ENCODE data around the gene PPP1R1B. TPM values are rescaled to one million over a fixed set of nuclear protein-coding genes. Genes with fewer than 3 reads are reported as not detected.

PPP1R1B gene
- total and polyA plus RNA-seq, 2 experiments from 2014 or later, result 3.4 to 5.4 TPM

DNA sequence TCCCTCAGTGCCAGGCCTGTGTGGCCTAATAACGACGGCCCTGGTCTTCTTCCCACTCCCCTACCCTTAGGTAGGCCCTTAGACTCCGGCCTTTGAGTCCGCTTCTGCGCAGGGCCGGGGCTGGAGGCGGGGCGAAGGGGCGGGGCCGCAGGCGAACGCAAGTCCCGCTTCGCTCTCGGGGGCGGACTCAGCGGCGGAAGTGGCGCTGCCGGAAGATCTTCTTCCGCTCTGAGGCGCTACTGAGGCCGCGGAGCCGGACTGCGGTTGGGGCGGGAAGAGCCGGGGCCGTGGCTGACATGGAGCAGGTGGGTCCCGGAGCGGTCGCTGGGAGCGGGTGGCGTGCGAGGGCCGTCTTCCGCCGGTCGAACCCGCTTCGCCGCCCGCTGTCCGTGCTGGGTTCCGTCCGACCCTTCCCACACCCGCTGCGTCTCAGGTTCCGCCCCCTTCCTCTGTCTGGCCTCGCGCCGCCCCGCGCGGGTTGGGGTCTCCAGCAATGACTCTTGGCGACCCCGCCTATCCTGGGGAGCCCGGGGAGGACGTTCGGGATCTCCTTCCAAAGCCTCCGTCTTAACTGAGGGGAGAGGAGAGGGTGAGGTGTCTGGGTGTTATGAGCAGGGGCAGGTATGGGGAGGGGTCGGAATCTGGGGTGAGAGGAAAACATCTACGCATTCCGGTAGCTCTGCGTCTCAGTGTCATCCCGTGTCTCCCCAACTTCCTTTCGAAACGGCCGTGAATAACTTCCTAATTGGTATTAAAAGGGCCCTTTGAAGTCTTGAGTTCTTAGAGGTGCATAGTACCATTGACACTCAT lies 10.4 kb downstream of the PPP1R1B start, which contains the start of gene STARD3:
Gene STARD3, plus strand, starts transcription at position 218 of the 810 bp plus-strand sequence. CDS start 16,388 bp downstream, outside the sequence.
- peak within 1 kb of the TSS; percentile 96 for H3K4me2 ChIP-seq
- H3K9me3 Mint-ChIP-seq, result no peaks in the 10 kb centered on the region
- peaks cover 74% of the 10 kb centered on the region for H3K4me1 Mint-ChIP-seq
- TF ChIP-seq STAT1 (IDR thresholded peaks at IDR 0.05; ENCODE audit: unreplicated experiment) (no peak), CREB1 (CRISPR knock-in tag; IDR thresholded peaks at IDR 0.05; ENCODE audit: low read depth) (peak; percentile 49; the same call in 1 of the 2 replicates), ZNF114 (CRISPR knock-in tag; IDR thresholded peaks at IDR 0.05) (no peak), POLR2AphosphoS5 (IDR thresholded peaks at IDR 0.05; ENCODE audit: low read depth) (peak; percentile 69)
- TF ChIP-seq, protein P1, sequence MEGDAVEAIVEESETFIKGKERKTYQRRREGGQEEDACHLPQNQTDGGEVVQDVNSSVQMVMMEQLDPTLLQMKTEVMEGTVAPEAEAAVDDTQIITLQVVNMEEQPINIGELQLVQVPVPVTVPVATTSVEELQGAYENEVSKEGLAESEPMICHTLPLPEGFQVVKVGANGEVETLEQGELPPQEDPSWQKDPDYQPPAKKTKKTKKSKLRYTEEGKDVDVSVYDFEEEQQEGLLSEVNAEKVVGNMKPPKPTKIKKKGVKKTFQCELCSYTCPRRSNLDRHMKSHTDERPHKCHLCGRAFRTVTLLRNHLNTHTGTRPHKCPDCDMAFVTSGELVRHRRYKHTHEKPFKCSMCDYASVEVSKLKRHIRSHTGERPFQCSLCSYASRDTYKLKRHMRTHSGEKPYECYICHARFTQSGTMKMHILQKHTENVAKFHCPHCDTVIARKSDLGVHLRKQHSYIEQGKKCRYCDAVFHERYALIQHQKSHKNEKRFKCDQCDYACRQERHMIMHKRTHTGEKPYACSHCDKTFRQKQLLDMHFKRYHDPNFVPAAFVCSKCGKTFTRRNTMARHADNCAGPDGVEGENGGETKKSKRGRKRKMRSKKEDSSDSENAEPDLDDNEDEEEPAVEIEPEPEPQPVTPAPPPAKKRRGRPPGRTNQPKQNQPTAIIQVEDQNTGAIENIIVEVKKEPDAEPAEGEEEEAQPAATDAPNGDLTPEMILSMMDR (conservative IDR thresholded peaks at IDR 0.05; ENCODE audit: low read depth in 2 of 2), result peak in 1 of 2 experiments; percentile 17; a peak in 1 of 4 replicates
- TF ChIP-seq, protein P2, sequence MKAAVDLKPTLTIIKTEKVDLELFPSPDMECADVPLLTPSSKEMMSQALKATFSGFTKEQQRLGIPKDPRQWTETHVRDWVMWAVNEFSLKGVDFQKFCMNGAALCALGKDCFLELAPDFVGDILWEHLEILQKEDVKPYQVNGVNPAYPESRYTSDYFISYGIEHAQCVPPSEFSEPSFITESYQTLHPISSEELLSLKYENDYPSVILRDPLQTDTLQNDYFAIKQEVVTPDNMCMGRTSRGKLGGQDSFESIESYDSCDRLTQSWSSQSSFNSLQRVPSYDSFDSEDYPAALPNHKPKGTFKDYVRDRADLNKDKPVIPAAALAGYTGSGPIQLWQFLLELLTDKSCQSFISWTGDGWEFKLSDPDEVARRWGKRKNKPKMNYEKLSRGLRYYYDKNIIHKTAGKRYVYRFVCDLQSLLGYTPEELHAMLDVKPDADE (IDR thresholded peaks at IDR 0.05), result peak; percentile 49; the same call in 1 of the 2 replicates
- peaks cover 25% of the 10 kb centered on the region; the same call in 1 of the 2 replicates for H3F3A ChIP-seq (replicated peaks; ENCODE audit: low read depth)
- H3K4me3 Mint-ChIP-seq, result peak within 1 kb of the TSS; percentile 82
- H3K4me1 ChIP-seq (ENCODE audit: insufficient read depth), result peaks cover 57% of the 10 kb centered on the region
- peak; percentile 86 for ATAC-seq
- no peaks in the 10 kb centered on the region; the same call in 2 of the 3 replicates for H3K36me3 Mint-ChIP-seq (ENCODE audit: low read depth)
- no peaks in the 10 kb centered on the region for H3K36me3 ChIP-seq (ENCODE audit: insufficient read depth)
- peak within 1 kb of the TSS; percentile 51 for H3K27ac Mint-ChIP-seq
- H3K27me3 ChIP-seq (ENCODE audit: insufficient read depth), result no peaks in the 10 kb centered on the region
- no peaks in the 10 kb centered on the region for H3K9me2 ChIP-seq (ENCODE audit: insufficient read depth)
- peak within 1 kb of the TSS; percentile 74; the same call in 1 of the 2 replicates for H3K27ac ChIP-seq (ENCODE audit: low read depth)
- peak within 1 kb of the TSS; percentile 94 for H3K4me3 ChIP-seq
- H3K27me3 Mint-ChIP-seq (ENCODE audit: insufficient read depth, low read depth, poor library complexity), result peaks cover 18% of the 10 kb centered on the region
- peaks cover 18% of the 10 kb centered on the region for H4K20me1 ChIP-seq (replicated peaks; ENCODE audit: insufficient read depth)
- DNase-seq (ENCODE audit: low spot score), result peak; percentile 95
- peaks cover 43% of the 10 kb centered on the region for H3K79me2 ChIP-seq (replicated peaks; ENCODE audit: insufficient read depth)
- H2AFZ ChIP-seq, result peak within 1 kb of the TSS; percentile 94

DNA sequence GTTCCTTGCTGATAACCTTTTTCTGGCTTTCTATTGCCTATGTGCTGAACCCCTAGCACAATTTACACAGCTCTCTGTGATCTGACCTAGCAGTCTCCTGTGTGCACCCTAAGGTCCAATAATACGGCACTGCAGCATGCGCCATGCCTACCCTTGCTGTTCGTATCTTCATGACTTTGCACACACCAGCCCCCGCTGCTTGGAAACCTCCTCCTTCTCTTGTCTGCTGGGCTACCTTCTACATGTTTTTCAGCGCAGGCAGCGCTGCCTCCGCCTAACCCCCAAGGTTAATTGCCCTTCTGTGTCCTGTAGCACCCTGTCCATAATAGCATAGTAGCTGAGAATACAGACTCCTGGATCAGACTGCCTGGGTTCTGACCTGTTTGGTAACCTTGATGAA lies 11.6 kb downstream of the PPP1R1B start:
- H3K79me2 ChIP-seq (replicated peaks; ENCODE audit: insufficient read depth), result peaks cover 53% of the 10 kb centered on the region
- H2AFZ ChIP-seq, result no peak overlapping the region
- no peak for ATAC-seq
- peaks cover 18% of the 10 kb centered on the region for H4K20me1 ChIP-seq (replicated peaks; ENCODE audit: insufficient read depth)
- H3K27me3 ChIP-seq (ENCODE audit: insufficient read depth), result no peaks in the 10 kb centered on the region
- peaks cover 25% of the 10 kb centered on the region; the same call in 1 of the 2 replicates for H3F3A ChIP-seq (replicated peaks; ENCODE audit: low read depth)
- H3K27ac ChIP-seq (ENCODE audit: low read depth), result no peak overlapping the region
- no peaks in the 10 kb centered on the region for H3K36me3 ChIP-seq (ENCODE audit: insufficient read depth)
- no peaks in the 10 kb centered on the region for H3K9me3 Mint-ChIP-seq
- H3K4me1 Mint-ChIP-seq, result peaks cover 71% of the 10 kb centered on the region
- peak overlapping the region; percentile 96 for H3K4me2 ChIP-seq
- H3K9me2 ChIP-seq (ENCODE audit: insufficient read depth), result no peaks in the 10 kb centered on the region
- peak overlapping the region; percentile 94 for H3K4me3 ChIP-seq
- H3K27me3 Mint-ChIP-seq (ENCODE audit: insufficient read depth, low read depth, poor library complexity), result peaks cover 19% of the 10 kb centered on the region
- no peak for DNase-seq (ENCODE audit: low spot score)
- peaks cover 52% of the 10 kb centered on the region for H3K4me1 ChIP-seq (ENCODE audit: insufficient read depth)
- no peak overlapping the region for H3K27ac Mint-ChIP-seq
- peak overlapping the region; percentile 82 for H3K4me3 Mint-ChIP-seq
- H3K36me3 Mint-ChIP-seq (ENCODE audit: low read depth), result no peaks in the 10 kb centered on the region; the same call in 2 of the 3 replicates
- TF ChIP-seq, protein P2 (IDR thresholded peaks at IDR 0.05), result no peak
- TF ChIP-seq, protein P1 (conservative IDR thresholded peaks at IDR 0.05; ENCODE audit: low read depth in 2 of 2), result no peak
- no peak for TF ChIP-seq ZNF114 (CRISPR knock-in tag; IDR thresholded peaks at IDR 0.05)
- no peak for TF ChIP-seq EZH2phosphoT487 (IDR thresholded peaks at IDR 0.05; ENCODE audit: unreplicated experiment)
- TF ChIP-seq EZH2 (IDR thresholded peaks at IDR 0.05; ENCODE audit: low read depth, unreplicated experiment), result no peak
- TF ChIP-seq, protein P3, sequence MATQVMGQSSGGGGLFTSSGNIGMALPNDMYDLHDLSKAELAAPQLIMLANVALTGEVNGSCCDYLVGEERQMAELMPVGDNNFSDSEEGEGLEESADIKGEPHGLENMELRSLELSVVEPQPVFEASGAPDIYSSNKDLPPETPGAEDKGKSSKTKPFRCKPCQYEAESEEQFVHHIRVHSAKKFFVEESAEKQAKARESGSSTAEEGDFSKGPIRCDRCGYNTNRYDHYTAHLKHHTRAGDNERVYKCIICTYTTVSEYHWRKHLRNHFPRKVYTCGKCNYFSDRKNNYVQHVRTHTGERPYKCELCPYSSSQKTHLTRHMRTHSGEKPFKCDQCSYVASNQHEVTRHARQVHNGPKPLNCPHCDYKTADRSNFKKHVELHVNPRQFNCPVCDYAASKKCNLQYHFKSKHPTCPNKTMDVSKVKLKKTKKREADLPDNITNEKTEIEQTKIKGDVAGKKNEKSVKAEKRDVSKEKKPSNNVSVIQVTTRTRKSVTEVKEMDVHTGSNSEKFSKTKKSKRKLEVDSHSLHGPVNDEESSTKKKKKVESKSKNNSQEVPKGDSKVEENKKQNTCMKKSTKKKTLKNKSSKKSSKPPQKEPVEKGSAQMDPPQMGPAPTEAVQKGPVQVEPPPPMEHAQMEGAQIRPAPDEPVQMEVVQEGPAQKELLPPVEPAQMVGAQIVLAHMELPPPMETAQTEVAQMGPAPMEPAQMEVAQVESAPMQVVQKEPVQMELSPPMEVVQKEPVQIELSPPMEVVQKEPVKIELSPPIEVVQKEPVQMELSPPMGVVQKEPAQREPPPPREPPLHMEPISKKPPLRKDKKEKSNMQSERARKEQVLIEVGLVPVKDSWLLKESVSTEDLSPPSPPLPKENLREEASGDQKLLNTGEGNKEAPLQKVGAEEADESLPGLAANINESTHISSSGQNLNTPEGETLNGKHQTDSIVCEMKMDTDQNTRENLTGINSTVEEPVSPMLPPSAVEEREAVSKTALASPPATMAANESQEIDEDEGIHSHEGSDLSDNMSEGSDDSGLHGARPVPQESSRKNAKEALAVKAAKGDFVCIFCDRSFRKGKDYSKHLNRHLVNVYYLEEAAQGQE (IDR thresholded peaks at IDR 0.05; ENCODE audit: unreplicated experiment), result no peak
- TF ChIP-seq CREB1 (CRISPR knock-in tag; IDR thresholded peaks at IDR 0.05; ENCODE audit: low read depth), result no peak
- TF ChIP-seq JUNB (IDR thresholded peaks at IDR 0.05; ENCODE audit: unreplicated experiment), result no peak
- no peak for TF ChIP-seq STAT1 (IDR thresholded peaks at IDR 0.05; ENCODE audit: unreplicated experiment)

Data from GM23338 (cell line).